Measurements from ENCODE around the gene WRNIP1.
A peak's percentile ranks its signal among the peaks of the same experiment; 100 is the strongest.
"Not testable (repeated sequence)": the region's sequence is repeated elsewhere in the genome, so short reads cannot be mapped to it uniquely, and the experiment has no call there.

WRNIP1 gene

GRCh38 chr6:2762868-2763267, 2.3 kb upstream of the WRNIP1 start:
- not testable (repeated sequence) for DNase-seq (ENCODE audit: low read depth in 2 of 2)

GRCh38 chr6:2763345-2763841, 1.8 kb upstream of the WRNIP1 start:
- no peak for DNase-seq (ENCODE audit: low read depth in 2 of 2)

- DNase-seq (ENCODE audit: low read depth in 2 of 2) = no peak
Measured at GRCh38 chr6:2763876-2764540, 1.2 kb upstream of the WRNIP1 start.

- peak in 1 of 2 donors; percentile 40 for DNase-seq (ENCODE audit: low read depth in 2 of 2)
Measured at GRCh38 chr6:2764610-2765165, 505 bp upstream of the WRNIP1 start.

- no peak for DNase-seq (ENCODE audit: low read depth in 2 of 2)
Measured at GRCh38 chr6:2765896-2766766, 938 bp downstream of the WRNIP1 start.

GRCh38 chr6:2766767-2767656, 1.8 kb downstream of the WRNIP1 start:
- DNase-seq (ENCODE audit: low read depth in 2 of 2) = no peak

- no peak for DNase-seq (ENCODE audit: low read depth in 2 of 2)
Measured at GRCh38 chr6:2767657-2768524, 2.7 kb downstream of the WRNIP1 start.

GRCh38 chr6:2768696-2769095, 3.5 kb downstream of the WRNIP1 start:
- no peak for DNase-seq (ENCODE audit: low read depth in 2 of 2)

- DNase-seq (ENCODE audit: low read depth in 2 of 2) = no peak
Measured at GRCh38 chr6:2770171-2770570, 5.0 kb downstream of the WRNIP1 start.

GRCh38 chr6:2771079-2771478, 5.9 kb downstream of the WRNIP1 start:
- no peak for DNase-seq (ENCODE audit: low read depth in 2 of 2)

- no peak for DNase-seq (ENCODE audit: low read depth in 2 of 2)
Measured at GRCh38 chr6:2772840-2773239, 7.6 kb downstream of the WRNIP1 start.

GRCh38 chr6:2773449-2773848, 8.3 kb downstream of the WRNIP1 start:
- no peak for DNase-seq (ENCODE audit: low read depth in 2 of 2)

- no peak for DNase-seq (ENCODE audit: low read depth in 2 of 2)
Measured at GRCh38 chr6:2775003-2775402, 9.8 kb downstream of the WRNIP1 start.

GRCh38 chr6:2777249-2777648, 12.1 kb downstream of the WRNIP1 start:
- no peak for DNase-seq (ENCODE audit: low read depth in 2 of 2)

- no peak for DNase-seq (ENCODE audit: low read depth in 2 of 2)
Measured at GRCh38 chr6:2780102-2780737, 15.0 kb downstream of the WRNIP1 start.

GRCh38 chr6:2781685-2782355, 16.6 kb downstream of the WRNIP1 start:
- no peak for DNase-seq (ENCODE audit: low read depth in 2 of 2)

- no peak for DNase-seq (ENCODE audit: low read depth in 2 of 2)
Measured at GRCh38 chr6:2782356-2782708, 17.1 kb downstream of the WRNIP1 start.

GRCh38 chr6:2782825-2783187, 17.6 kb downstream of the WRNIP1 start:
- no peak for DNase-seq (ENCODE audit: low read depth in 2 of 2)

GRCh38 chr6:2783188-2783963, 18.2 kb downstream of the WRNIP1 start:
- DNase-seq (ENCODE audit: low read depth in 2 of 2) = no peak

Data from stimulated activated CD4-positive, alpha-beta T cell treated with anti-CD3 and anti-CD28 coated beads, Interleukin-15, amount 100 ng/mL, for 48 hours (primary cell).